GM18519 (cell line): ENCODE measurements around the gene PPP2R3C.
"Not testable (repeated sequence)": the region's sequence is repeated elsewhere in the genome, so short reads cannot be mapped to it uniquely, and the experiment has no call there.

Experiments
- ATAC-seq: cut with Tn5 transposase; IDR thresholded peaks from one replicate; pipeline ENCODE4 v1.9.1; 2021; ENCODE audit warnings: mild to moderate bottlenecking, moderate library complexity; ENCODE audit not compliant: unreplicated experiment, low FRiP score

Gene PPP2R3C

GRCh38 chr14:35133542-35134328 is 11.9 kb upstream of the PPP2R3C start:
- ATAC-seq, result no peak

GRCh38 chr14:35124127-35124526 is 2.3 kb upstream of the PPP2R3C start:
- ATAC-seq, result no peak

GRCh38 chr14:35123388-35123703 is 1.6 kb upstream of the PPP2R3C start:
- ATAC-seq, result no peak

GRCh38 chr14:35122696-35123387 is 1.1 kb upstream of the PPP2R3C start:
- no peak for ATAC-seq

- no peak for ATAC-seq
Measured at GRCh38 chr14:35121026-35121886, 534 bp downstream of the PPP2R3C start.

GRCh38 chr14:35117112-35117511 is 4.7 kb downstream of the PPP2R3C start:
- ATAC-seq, result no peak

GRCh38 chr14:35116242-35116641 is 5.5 kb downstream of the PPP2R3C start:
- ATAC-seq, result no peak

GRCh38 chr14:35114036-35114435 is 7.8 kb downstream of the PPP2R3C start:
- no peak for ATAC-seq

- no peak for ATAC-seq
Measured at GRCh38 chr14:35113308-35113950, 8.4 kb downstream of the PPP2R3C start.

GRCh38 chr14:35112641-35113040 is 9.1 kb downstream of the PPP2R3C start:
- ATAC-seq, result no peak

- ATAC-seq, result no peak
Measured at GRCh38 chr14:35107866-35108265, 13.9 kb downstream of the PPP2R3C start.

- not testable (repeated sequence) for ATAC-seq
Measured at GRCh38 chr14:35094645-35095044, 27.1 kb downstream of the PPP2R3C start.

- no peak for ATAC-seq
Measured at GRCh38 chr14:35088514-35088913, 33.3 kb downstream of the PPP2R3C start.

GRCh38 chr14:35085441-35085840 is 36.3 kb downstream of the PPP2R3C start:
- ATAC-seq, result no peak

GRCh38 chr14:35083530-35084150 is 38.1 kb downstream of the PPP2R3C start:
- ATAC-seq, result no peak

GRCh38 chr14:35079742-35080141 is 42.0 kb downstream of the PPP2R3C start:
- no peak for ATAC-seq

GRCh38 chr14:35078082-35078481 is 43.7 kb downstream of the PPP2R3C start:
- no peak for ATAC-seq

- no peak for ATAC-seq
Measured at GRCh38 chr14:35073486-35073885, 48.3 kb downstream of the PPP2R3C start.

- no peak for ATAC-seq
Measured at GRCh38 chr14:35072226-35072625, 49.6 kb downstream of the PPP2R3C start.
